ENCODE data around the gene KCNIP4. TPM values are rescaled to one million over a fixed set of nuclear protein-coding genes. Genes with fewer than 3 reads are reported as not detected.

Gene KCNIP4
- total RNA-seq, 1 donor from 2014 or later: not detected

GRCh38 chr4:21090094-21090666 is 858.4 kb downstream of the KCNIP4 start:
- Mint-ChIP-seq H3K9me3 (ENCODE audit: low read depth) (peaks cover 21% of the 10 kb centered on the region), H3K4me1 (ENCODE audit: low read depth) (no peaks in the 10 kb centered on the region), H3K36me3 (ENCODE audit: low read depth) (no peaks in the 10 kb centered on the region), H3K27me3 (ENCODE audit: low read depth) (no peaks in the 10 kb centered on the region), H3K4me3 (ENCODE audit: unreplicated experiment) (no peak overlapping the region), H3K27ac (ENCODE audit: unreplicated experiment) (no peak overlapping the region)
- DNase-seq (ENCODE audit: low spot score): no peak
- no peak for TF ChIP-seq CTCF (IDR thresholded peaks at IDR 0.05)

DNA sequence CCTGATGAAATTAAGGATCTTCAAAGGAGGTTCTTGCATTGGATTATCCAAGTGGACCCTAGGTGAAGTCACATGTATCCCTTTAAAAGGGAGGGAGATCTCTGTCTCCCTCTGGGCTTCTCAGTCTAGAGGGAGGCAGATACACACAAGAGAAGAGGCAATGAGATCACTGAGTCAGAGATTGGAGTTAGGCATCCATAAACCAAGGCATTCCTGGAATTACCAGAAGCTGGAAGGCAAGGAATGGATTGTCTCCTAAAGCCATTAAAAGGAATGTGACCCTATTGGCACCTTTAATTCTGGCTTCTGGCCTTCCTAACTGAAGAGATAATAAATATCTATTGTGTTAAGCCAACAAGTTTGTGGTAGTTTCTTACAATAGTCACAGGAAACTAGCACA is 865.2 kb downstream of the KCNIP4 start:
- Mint-ChIP-seq H3K27me3 (ENCODE audit: low read depth) (no peaks in the 10 kb centered on the region), H3K9me3 (ENCODE audit: low read depth) (peaks cover 15% of the 10 kb centered on the region), H3K4me3 (ENCODE audit: unreplicated experiment) (no peak overlapping the region), H3K4me1 (ENCODE audit: low read depth) (no peaks in the 10 kb centered on the region), H3K36me3 (ENCODE audit: low read depth) (no peaks in the 10 kb centered on the region), H3K27ac (ENCODE audit: unreplicated experiment) (no peak overlapping the region)
- TF ChIP-seq CTCF (IDR thresholded peaks at IDR 0.05): no peak
- DNase-seq (ENCODE audit: low spot score): no peak

DNA sequence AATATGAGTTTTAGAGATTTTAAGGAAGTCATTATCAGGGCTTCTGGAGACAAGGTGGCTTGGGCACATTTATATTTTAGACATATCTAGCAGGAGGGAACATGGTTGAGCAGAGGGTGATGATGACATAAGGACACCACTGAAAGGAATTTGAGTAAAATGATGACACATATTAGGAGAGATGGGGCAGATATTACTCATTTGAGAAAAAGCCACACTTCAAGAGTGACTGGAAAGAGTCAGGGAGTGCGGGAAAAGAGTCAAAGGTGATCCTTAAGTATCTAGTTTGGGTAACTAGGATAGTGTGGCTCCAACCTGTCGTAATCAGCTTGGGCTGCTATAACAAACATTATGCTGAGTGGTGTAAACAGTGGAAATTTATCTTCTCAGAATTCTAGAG is 870.6 kb downstream of the KCNIP4 start:
- no peak overlapping the region for H3K4me3 Mint-ChIP-seq (ENCODE audit: unreplicated experiment)
- no peak overlapping the region for H3K27ac Mint-ChIP-seq (ENCODE audit: unreplicated experiment)
- peaks cover 15% of the 10 kb centered on the region for H3K9me3 Mint-ChIP-seq (ENCODE audit: low read depth)
- H3K27me3 Mint-ChIP-seq (ENCODE audit: low read depth): no peaks in the 10 kb centered on the region
- H3K36me3 Mint-ChIP-seq (ENCODE audit: low read depth): no peaks in the 10 kb centered on the region
- DNase-seq (ENCODE audit: low spot score): no peak
- no peak for TF ChIP-seq CTCF (IDR thresholded peaks at IDR 0.05)
- no peaks in the 10 kb centered on the region for H3K4me1 Mint-ChIP-seq (ENCODE audit: low read depth)

DNA sequence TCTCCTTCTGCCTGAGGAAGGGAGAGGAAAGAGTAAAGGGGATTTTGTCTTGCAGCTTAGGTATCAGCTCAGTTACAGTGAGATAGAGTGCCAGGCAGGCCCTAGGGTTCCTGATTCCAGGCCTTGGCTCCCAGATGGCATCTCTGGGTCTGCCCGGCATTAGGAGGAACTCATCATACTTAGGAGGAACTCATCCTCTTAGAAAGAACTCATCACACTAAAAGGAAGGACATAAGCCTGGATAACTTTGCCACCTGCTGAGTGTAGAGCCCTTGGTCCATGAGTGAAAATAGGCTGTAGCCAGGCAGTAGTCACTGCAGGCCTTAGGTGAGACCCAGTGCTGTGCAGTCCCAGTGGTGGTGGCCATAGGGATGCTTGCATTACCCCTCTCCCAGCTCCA is 881.2 kb downstream of the KCNIP4 start:
- no peak for TF ChIP-seq CTCF (IDR thresholded peaks at IDR 0.05)
- no peak for DNase-seq (ENCODE audit: low spot score)
- Mint-ChIP-seq H3K4me3 (ENCODE audit: unreplicated experiment) (no peak overlapping the region), H3K27ac (ENCODE audit: unreplicated experiment) (no peak overlapping the region), H3K4me1 (ENCODE audit: low read depth) (no peaks in the 10 kb centered on the region), H3K36me3 (ENCODE audit: low read depth) (no peaks in the 10 kb centered on the region), H3K9me3 (ENCODE audit: low read depth) (peaks cover 19% of the 10 kb centered on the region), H3K27me3 (ENCODE audit: low read depth) (no peaks in the 10 kb centered on the region)

DNA sequence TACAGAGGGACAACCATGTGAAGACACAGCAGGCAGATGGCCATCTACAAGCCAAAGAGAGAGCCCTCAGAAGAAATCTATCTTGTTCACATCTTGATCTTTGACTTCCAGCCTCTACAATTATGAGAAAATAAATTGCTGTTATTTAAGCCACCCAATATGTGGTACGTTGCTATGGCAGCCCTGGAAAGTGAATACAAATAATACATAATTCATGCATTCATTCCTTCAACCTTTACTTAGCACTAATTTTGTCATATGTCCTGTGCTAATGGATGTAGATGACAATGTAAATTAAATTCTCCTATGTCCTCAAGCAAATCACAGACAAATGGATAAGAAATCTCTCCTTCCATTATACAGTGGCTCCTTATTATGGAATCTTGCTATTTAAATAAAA is 886.7 kb downstream of the KCNIP4 start:
- DNase-seq (ENCODE audit: low spot score): no peak

More for the DNA sequence above, 886.7 kb downstream of the KCNIP4 start:
- no peak overlapping the region for H3K27ac Mint-ChIP-seq (ENCODE audit: unreplicated experiment)
- no peak for TF ChIP-seq CTCF (IDR thresholded peaks at IDR 0.05)
- no peaks in the 10 kb centered on the region for H3K4me1 Mint-ChIP-seq (ENCODE audit: low read depth)
- H3K9me3 Mint-ChIP-seq (ENCODE audit: low read depth): peaks cover 7% of the 10 kb centered on the region
- H3K27me3 Mint-ChIP-seq (ENCODE audit: low read depth): no peaks in the 10 kb centered on the region
- no peak overlapping the region for H3K4me3 Mint-ChIP-seq (ENCODE audit: unreplicated experiment)
- H3K36me3 Mint-ChIP-seq (ENCODE audit: low read depth): no peaks in the 10 kb centered on the region
